NK-92 (cell line): Measurements from ENCODE around the gene TUBAL3.

Source experiments
- DNase-seq: peaks from one replicate; lab custom pipeline; 2025; ENCODE audit not compliant: unreplicated experiment; lab: John Stamatoyannopoulos, UW

Gene TUBAL3

GRCh38 chr10:5404208-5405041 is at the start of gene TUBAL3:
TSS of gene TUBAL3 (minus strand) at chr10:5404828. CDS start at chr10:5404792, 36 bp downstream.
- no peak for DNase-seq

- no peak for DNase-seq
Measured at GRCh38 chr10:5453749-5454489, 49.3 kb upstream of the TUBAL3 start.

- no peak for DNase-seq
Measured at GRCh38 chr10:5450605-5451384, 46.2 kb upstream of the TUBAL3 start.

GRCh38 chr10:5449823-5450222 is 45.2 kb upstream of the TUBAL3 start:
- DNase-seq = no peak

GRCh38 chr10:5449227-5449626 is 44.6 kb upstream of the TUBAL3 start:
- no peak for DNase-seq

- no peak for DNase-seq
Measured at GRCh38 chr10:5448333-5449001, 43.8 kb upstream of the TUBAL3 start.

GRCh38 chr10:5447611-5448071 is 43.0 kb upstream of the TUBAL3 start:
- DNase-seq = no peak

- DNase-seq = no peak
Measured at GRCh38 chr10:5447056-5447455, 42.4 kb upstream of the TUBAL3 start.

GRCh38 chr10:5446390-5446926 is 41.8 kb upstream of the TUBAL3 start:
- no peak for DNase-seq

GRCh38 chr10:5445006-5445405 is 40.4 kb upstream of the TUBAL3 start:
- DNase-seq = no peak

- DNase-seq = no peak
Measured at GRCh38 chr10:5443429-5443828, 38.8 kb upstream of the TUBAL3 start.

GRCh38 chr10:5442990-5443370 is 38.4 kb upstream of the TUBAL3 start:
- no peak for DNase-seq

GRCh38 chr10:5442065-5442989 is 37.7 kb upstream of the TUBAL3 start:
- no peak for DNase-seq

GRCh38 chr10:5441106-5441505 is 36.5 kb upstream of the TUBAL3 start:
- DNase-seq = no peak

GRCh38 chr10:5440206-5440605 is 35.6 kb upstream of the TUBAL3 start:
- no peak for DNase-seq

- no peak for DNase-seq
Measured at GRCh38 chr10:5435328-5435727, 30.7 kb upstream of the TUBAL3 start.

GRCh38 chr10:5434017-5434753 is 29.6 kb upstream of the TUBAL3 start:
- DNase-seq = no peak

GRCh38 chr10:5433182-5433581 is 28.6 kb upstream of the TUBAL3 start:
- DNase-seq = no peak

- DNase-seq = no peak
Measured at GRCh38 chr10:5428133-5428532, 23.5 kb upstream of the TUBAL3 start.
